ENCODE measurements around the gene TNS4.

TNS4 gene

DNA sequence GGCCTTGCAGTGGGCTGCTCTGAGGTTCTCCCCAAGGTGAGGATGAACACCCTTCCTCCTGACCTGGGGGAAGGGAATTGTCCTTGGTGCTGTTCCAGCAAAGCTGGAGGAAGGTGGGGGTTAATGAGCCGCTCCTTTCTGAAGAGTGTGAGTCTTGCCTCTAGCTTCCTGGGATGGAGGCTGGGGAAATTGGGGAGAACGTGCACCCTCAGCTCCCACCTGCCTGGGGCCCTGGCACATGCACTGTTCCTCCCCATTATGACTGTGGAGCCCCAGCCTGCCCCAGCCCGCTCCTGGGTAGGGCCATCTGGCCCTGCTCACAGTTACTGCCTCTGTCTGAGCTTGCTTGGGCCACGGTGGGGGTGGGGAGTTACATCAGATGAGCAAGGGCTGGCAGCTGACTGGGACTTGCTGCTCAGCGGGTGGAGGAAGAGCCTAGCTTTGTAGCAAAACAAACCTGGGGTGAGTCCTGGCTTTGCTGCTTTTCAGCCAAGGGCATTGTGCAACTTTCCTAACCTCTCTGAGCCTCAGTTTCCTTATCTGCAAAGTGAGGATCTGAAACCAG lies 11.1 kb downstream of the TNS4 start:
- DNase-seq = no peak

DNA sequence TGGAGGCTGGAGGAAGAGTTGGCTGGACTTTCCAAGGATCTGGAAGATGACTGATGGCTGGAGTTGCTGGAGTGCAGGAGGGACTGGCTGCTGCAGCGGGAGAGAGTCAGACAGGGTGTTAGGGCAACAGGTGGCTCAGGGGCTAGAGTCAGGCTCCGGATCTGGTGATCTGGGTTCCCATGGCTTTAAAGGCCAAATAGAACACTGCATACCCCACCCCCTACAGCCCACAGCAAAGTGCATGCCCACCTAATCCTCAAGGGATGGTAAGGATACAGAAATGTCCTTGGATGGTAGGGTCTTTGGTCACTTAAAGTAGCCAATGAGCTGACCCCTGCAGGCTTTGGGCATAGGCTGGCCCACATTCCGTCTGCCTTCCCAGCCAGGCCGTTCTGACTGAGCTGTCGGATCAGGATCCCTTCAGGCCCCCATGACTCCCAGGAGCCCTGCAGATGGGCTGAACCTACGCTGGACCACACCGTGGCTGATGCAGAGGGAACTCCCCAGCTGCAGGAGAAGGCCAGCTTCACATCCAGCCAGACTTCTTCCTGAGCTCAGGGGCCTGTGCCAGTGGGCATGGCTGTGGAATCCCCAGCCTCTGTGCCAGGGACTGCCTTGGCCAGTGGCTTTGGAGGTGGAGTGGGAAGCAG lies 13.9 kb downstream of the TNS4 start:
- no peak for DNase-seq

DNA sequence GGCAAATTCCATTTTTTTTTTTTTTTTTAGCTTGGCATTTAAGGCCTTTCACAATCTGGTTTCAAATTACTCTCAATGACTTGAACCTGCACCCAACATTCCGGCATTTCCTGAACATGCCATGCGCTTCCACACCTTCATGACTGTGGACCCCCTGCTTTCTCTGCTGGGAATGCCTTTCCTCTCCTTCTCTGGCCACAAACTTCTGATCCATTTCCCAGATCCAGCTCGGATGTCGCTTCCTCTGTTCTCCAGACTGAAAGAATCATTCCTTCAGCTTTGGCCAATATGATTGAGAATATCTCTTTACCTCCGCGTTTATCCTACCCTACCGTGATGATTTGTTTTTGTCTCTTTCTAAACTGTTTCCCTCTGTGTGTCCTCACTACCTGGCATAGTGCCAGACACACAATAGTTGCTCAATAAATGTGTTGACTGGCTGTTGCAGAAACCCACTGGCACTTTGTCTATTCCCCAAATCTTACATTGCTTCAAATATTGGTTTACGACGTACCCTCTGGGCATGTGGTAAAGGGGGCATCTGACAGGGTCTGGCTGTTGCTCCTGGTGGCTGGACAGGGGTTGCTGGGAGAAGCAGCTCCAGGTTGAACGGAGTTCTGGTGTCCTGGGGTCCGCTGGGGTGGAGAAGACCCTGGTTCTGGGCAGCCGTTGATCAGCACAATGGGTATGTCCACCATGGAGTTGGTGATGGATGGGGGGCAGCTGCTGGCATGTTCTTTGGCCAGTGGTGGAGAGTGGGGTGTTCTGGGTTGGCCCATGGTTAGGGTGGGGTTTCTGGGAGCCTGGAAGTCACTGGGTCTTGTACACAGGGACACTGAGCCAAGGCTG lies 14.7 kb downstream of the TNS4 start:
- no peak for DNase-seq

GRCh38 chr17:40485851-40486521 lies 15.4 kb downstream of the TNS4 start:
- peak in 1 of 2 donors; percentile 20 for DNase-seq

DNA sequence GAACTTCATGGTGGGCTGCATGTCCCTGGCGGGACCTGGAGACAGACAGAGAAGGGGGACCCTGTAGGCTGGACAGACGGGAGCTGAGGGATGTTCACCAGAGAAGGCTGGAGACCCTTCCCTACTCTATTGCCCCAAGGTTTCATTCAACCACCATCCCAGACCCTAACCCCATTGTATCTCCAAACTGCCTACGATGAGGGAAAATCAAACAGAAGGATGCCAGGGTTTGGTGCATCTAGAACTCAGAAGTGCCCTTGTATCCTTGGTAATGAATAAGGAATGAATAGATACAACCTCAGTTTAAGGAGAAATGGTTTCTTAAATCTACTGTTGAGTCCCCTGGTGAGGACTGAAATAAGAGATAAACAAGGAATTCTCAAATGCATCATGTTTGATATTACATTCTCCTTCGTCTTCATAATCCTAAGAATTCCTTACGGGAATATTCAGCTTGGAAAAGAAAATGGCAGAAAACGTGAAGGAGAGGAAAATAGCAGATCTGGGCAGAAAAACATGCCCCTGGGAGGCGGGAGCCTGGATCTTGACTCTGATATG lies 16.4 kb downstream of the TNS4 start:
- no peak for DNase-seq

DNA sequence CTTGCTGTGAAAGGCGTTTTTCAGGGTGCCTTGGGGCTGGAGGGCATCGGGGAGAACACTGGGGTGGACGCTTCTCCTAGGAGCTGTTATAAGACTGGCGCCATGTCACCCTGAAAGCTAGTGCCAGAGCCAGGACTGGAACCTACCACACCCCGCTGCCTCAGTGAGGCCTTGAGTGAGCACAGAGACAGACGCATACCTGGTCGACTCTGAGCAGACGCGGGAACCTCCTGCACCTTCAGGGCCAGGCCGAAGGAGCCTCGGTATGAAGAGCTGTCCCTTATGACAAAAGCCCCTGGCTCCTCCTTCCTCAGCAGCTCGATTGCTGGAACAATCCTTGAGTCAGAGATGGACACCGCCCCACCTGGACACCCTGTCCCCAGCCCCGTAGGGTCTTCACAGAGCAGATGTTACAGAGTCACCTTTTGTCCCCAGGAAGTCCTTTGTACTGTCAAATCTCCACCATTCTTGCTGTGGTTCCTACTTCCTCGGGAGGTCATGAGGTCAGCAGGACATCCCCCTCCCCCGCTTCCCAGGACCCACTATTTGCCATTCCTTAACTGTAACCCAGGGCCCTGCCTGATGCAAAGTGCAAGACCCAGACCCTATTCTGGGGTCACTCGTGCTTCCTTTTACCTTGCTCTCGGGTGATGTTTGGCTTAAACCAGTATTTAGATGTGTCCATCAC lies 17.0 kb downstream of the TNS4 start:
- DNase-seq = no peak

DNA sequence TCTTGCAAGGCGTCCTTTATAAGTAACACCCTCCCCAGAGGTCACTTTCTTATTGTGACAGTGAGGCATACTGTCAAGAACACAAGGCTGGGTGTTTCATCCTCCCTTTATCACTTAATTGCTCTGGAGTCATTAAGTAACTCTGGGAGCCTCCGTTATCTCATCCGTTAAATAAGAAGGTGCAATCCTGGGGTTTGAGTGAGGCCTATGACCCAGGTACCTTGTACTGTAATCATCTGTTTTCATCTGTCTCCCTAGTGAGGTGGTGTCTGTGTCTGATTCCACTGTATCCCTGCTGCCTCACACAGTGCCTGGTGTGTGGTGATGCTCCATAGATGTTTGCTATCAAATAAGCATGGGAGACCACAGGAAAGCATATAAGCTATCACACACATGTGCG lies 17.7 kb downstream of the TNS4 start:
- DNase-seq = no peak

DNA sequence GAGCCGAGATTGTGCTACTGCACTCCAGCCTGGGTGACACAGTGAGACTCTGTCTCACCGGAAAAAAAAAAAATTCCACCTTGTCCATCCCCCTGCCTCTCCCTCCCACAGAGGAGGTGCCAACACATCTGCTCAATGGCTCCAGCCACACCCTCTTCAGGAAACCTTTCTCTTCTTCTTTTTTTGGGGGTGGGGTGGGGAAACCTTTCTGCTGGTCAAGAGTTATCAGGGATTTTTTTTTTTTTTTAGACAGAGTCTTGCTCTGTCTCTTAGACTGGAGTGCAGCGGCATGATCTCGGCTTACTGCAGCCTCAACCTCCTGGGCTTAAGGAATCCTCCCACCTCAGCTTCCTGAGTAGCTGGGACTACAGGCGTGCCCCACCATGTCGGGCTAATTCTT lies 18.7 kb downstream of the TNS4 start:
- no peak for DNase-seq

GRCh38 chr17:40481106-40481505 lies 20.3 kb downstream of the TNS4 start:
- DNase-seq = no peak

GRCh38 chr17:40480501-40481003 lies 20.9 kb downstream of the TNS4 start:
- peak; percentile 84 to 85 for DNase-seq

DNA sequence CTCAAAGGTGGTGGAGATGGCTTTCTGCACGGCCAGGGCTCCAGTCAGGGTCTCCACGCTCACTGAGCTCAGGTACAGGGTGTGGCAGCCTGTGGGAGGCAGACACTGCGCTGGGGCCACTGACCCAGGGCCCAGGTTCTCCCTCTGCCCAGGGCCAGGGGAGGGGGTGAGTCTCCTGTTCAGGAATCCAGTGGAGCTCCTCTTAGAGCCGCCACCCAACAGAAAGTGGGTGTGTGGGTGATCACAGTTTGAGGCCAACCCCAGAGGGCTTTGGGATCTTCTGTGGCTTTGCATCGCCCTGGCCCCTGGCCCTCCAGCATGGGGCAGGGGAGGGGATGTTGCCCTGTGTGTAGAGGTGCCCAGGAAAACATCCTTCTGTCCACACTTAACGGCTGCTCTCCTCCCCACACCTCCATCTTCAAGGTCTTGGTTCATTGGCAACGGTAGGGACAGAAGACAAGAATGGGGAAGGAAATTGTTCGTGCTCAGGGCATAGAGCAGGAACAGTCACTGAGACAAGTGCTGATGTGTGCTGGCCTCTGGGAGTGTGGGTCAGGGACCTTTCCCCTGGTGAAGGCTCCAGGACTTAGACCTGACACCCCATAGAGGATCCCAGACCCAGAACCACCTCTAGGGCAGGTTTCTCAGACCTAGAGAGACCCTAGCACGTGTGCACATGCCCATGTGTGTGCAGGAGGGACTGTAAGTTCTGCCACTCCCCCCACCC lies 21.5 kb downstream of the TNS4 start:
- peak in 1 of 2 donors; percentile 13 for DNase-seq

GRCh38 chr17:40478486-40478885 lies 22.9 kb downstream of the TNS4 start:
- no peak for DNase-seq

DNA sequence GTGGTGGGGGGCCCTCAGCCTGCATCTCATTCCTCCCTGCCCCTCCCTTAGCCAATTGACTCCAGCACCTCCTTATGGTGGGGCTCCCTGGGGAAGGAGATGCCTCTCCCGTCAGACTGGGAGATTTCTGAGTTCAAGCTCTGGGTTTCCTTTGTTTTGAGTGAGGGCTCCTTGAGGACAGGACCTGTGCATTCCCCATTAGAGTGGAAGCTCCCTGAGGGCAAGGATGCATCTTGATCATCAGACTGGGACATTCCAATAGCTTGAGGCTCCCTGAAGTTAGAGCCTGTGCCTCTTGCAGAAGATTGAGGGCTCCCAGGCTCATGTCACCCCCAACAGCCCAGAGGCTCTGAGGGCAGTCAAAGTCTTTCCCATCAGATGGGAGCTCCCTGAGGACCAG lies 23.6 kb downstream of the TNS4 start:
- no peak for DNase-seq

DNA sequence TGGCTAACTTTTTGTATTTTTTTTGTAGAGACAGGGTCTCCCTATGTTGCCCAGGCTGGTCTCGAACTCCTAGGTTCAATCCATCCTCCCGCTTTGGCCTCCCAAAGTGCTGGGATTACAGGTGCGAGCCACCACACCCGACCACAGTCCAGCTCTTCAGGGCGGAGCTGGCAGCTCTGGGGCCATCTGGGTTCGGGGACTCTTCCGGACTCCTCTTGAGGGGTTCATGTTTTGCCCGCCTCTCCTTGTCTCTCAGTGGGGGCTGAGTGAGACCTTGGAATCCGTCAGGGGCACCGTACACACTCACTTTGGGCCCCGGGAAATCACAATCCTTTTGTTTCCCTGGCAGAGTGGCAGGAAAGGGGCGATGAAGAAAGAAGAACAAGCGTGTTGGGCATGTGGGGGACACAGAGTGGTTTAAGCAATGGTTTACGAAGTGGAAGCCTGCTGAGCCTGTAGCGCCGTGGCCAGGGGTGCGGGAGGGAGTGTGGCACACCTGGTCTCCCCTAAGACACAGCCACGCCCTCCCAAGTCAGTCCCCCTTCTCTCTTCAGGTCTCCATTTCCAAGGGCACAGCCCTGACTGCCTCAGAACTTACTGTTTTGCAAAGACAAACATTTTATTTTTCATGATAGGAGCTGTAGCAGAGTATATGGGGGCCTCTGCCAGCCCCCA lies 26.1 kb downstream of the TNS4 start:
- DNase-seq = no peak

GRCh38 chr17:40474419-40475002 lies 26.9 kb downstream of the TNS4 start:
- DNase-seq = no peak

- DNase-seq = no peak
Measured at GRCh38 chr17:40473573-40474365, 27.7 kb downstream of the TNS4 start.

- no peak for DNase-seq
Measured at GRCh38 chr17:40472733-40473452, 28.5 kb downstream of the TNS4 start.

- DNase-seq = no peak
Measured at GRCh38 chr17:40471846-40472732, 29.3 kb downstream of the TNS4 start.
